Endodermal cell (in vitro differentiated cells): ENCODE measurements around the gene PIM1. TPM values are rescaled to one million over a fixed set of nuclear protein-coding genes. Genes with fewer than 3 reads are reported as not detected.

Source experiments
- DNase-seq: peaks from one replicate; pipeline ENCODE4 v3.0.0-alpha.2; 2017
- H3K27ac ChIP-seq: 2 replicates; pipeline ENCODE4 v1.5.1; 2013; ENCODE audit warnings: mild to moderate bottlenecking, low read depth, low read length, moderate library complexity
- H3K27me3 ChIP-seq: 2 replicates; pipeline ENCODE4 v1.6.1; 2013; ENCODE audit warnings: mild to moderate bottlenecking, low read length, moderate library complexity; ENCODE audit not compliant: insufficient read depth, control insufficient read depth, poor library complexity, severe bottlenecking
- H3K36me3 ChIP-seq: 2 replicates; pipeline ENCODE4 v1.7.0; 2013; ENCODE audit warnings: mild to moderate bottlenecking, low read length, moderate library complexity; ENCODE audit not compliant: control insufficient read depth, insufficient read depth
- H3K4me1 ChIP-seq: one replicate; pipeline ENCODE4 v1.7.0; 2013; ENCODE audit warnings: low read length; ENCODE audit not compliant: control insufficient read depth, insufficient read depth
- H3K4me3 ChIP-seq: 2 replicates; pipeline ENCODE4 v1.5.1; 2013; ENCODE audit warnings: mild to moderate bottlenecking, low read length, moderate library complexity
- H3K9ac ChIP-seq: 2 replicates; pipeline ENCODE4 v1.6.1; 2013; ENCODE audit warnings: mild to moderate bottlenecking, low read length, moderate library complexity; ENCODE audit not compliant: poor library complexity, severe bottlenecking; ENCODE audit errors: extremely low read depth
- H3K9me3 ChIP-seq: 2 replicates; pipeline ENCODE4 v1.6.1; 2013; ENCODE audit warnings: mild to moderate bottlenecking, low read length, moderate library complexity; ENCODE audit not compliant: control insufficient read depth
- H3K27ac Mint-ChIP-seq: 2 replicates; pipeline ENCODE4 v1.8.0; 2020; ENCODE audit warnings: mixed read lengths
- H3K27me3 Mint-ChIP-seq: 2 replicates; pipeline ENCODE4 v1.8.0; 2021; ENCODE audit warnings: mild to moderate bottlenecking, mixed read lengths; ENCODE audit not compliant: insufficient read depth
- H3K36me3 Mint-ChIP-seq: 2 replicates; pipeline ENCODE4 v1.8.0; 2020; ENCODE audit warnings: low read depth, mixed read lengths
- H3K4me1 Mint-ChIP-seq: 2 replicates; pipeline ENCODE4 v1.8.0; 2020; ENCODE audit warnings: mixed read lengths
- H3K4me3 Mint-ChIP-seq: 2 replicates; pipeline ENCODE4 v1.8.0; 2020; ENCODE audit warnings: mild to moderate bottlenecking, moderate library complexity, mixed read lengths
- H3K9me3 Mint-ChIP-seq: 2 replicates; pipeline ENCODE4 v1.8.0; 2020; ENCODE audit warnings: mild to moderate bottlenecking, mixed read lengths
- CTCF ChIP-seq: fragments of 200-600 bp; sonication (generic); conservative IDR thresholded peaks from 2 replicates; pipeline ENCODE4 v1.5.0; 2021; ENCODE audit warnings: antibody characterized with exemption, mild to moderate bottlenecking
- WGBS, 2 experiments: methylation state at CpG; one replicate each; pipeline versions ENCODE4 v1.1.5 to v1.1.7; 2013; ENCODE audit warnings: missing lambda C conversion rate in 2 of 2, mixed read lengths in 1 of 2; ENCODE audit not compliant: insufficient coverage in 1 of 2, insufficient read length in 1 of 2; 5-methylcytosine and 5-hydroxymethylcytosine counted together
- total RNA-seq, 2 donors: library from RNA; stranded (reverse); fragmentation: NEBNext Ultra II Directional in 1 of 2; extraction: Animal tissue kit (Norgen Biotek cat#: 25700) in 1 of 2; gene quantifications; 2 replicates in 1 of 2; 3 replicates in 1 of 2; pipeline ENCODE4 v1.2.1, GENCODE V29; 2021

PIM1 gene
- total RNA-seq, 2 donors from 2014 or later: 43.9 to 65.3 TPM

GRCh38 chr6:37168811-37169495 is 999 bp upstream of the PIM1 start:
- 0 to 1% methylated on average over 13 to 29 of the region's 29 CpGs for WGBS, 2 experiments
- peak overlapping the region; percentile 99 for H3K27ac ChIP-seq
- peaks cover 19% of the 10 kb centered on the region for H3K36me3 Mint-ChIP-seq
- H3K4me3 Mint-ChIP-seq: peak overlapping the region; percentile 91
- no peaks in the 10 kb centered on the region for H3K9me3 Mint-ChIP-seq
- no peaks in the 10 kb centered on the region for H3K27me3 Mint-ChIP-seq
- TF ChIP-seq CTCF: no peak
- H3K9ac ChIP-seq: peak overlapping the region; percentile 92
- H3K4me1 ChIP-seq: peaks cover 2% of the 10 kb centered on the region
- H3K9me3 ChIP-seq: no peaks in the 10 kb centered on the region
- peak overlapping the region; percentile 77 for H3K4me3 ChIP-seq
- peaks cover 23% of the 10 kb centered on the region for H3K4me1 Mint-ChIP-seq
- H3K27me3 ChIP-seq: no peaks in the 10 kb centered on the region
- H3K36me3 ChIP-seq: peaks cover 26% of the 10 kb centered on the region
- H3K27ac Mint-ChIP-seq: peak overlapping the region; percentile 99
- peak; percentile 87 for DNase-seq

GRCh38 chr6:37170273-37171200 is 585 bp downstream of the PIM1 start:
- Mint-ChIP-seq H3K27ac (peak overlapping the region; percentile 95), H3K9me3 (no peaks in the 10 kb centered on the region), H3K4me1 (peaks cover 31% of the 10 kb centered on the region), H3K27me3 (no peaks in the 10 kb centered on the region), H3K36me3 (peaks cover 33% of the 10 kb centered on the region), H3K4me3 (peak overlapping the region; percentile 91)
- Histone ChIP-seq H3K4me3 (peak overlapping the region; percentile 95), H3K36me3 (peaks cover 42% of the 10 kb centered on the region), H3K27me3 (no peaks in the 10 kb centered on the region), H3K27ac (peak overlapping the region; percentile 84), H3K9me3 (no peaks in the 10 kb centered on the region), H3K9ac (peak overlapping the region; percentile 86), H3K4me1 (peaks cover 2% of the 10 kb centered on the region)
- WGBS, 2 experiments: 0% methylated on average over 38 to 92 of the region's 92 CpGs
- peak; percentile 81 for DNase-seq
- peak; percentile 64 for TF ChIP-seq CTCF

- Histone ChIP-seq H3K9ac (peak overlapping the region; percentile 86), H3K4me3 (peak overlapping the region; percentile 95), H3K36me3 (peaks cover 47% of the 10 kb centered on the region), H3K27me3 (no peaks in the 10 kb centered on the region), H3K4me1 (peaks cover 2% of the 10 kb centered on the region), H3K27ac (peak overlapping the region; percentile 36), H3K9me3 (no peaks in the 10 kb centered on the region)
- Mint-ChIP-seq H3K9me3 (no peaks in the 10 kb centered on the region), H3K27me3 (no peaks in the 10 kb centered on the region), H3K4me1 (peaks cover 27% of the 10 kb centered on the region), H3K36me3 (peaks cover 33% of the 10 kb centered on the region), H3K4me3 (peak overlapping the region; percentile 91), H3K27ac (peak overlapping the region; percentile 95)
- no peak for TF ChIP-seq CTCF
- peak; percentile 67 for DNase-seq
- 1% methylated on average over 40 to 45 of the region's 45 CpGs for WGBS, 2 experiments
Observed at GRCh38 chr6:37171201-37171969, 1.4 kb downstream of the PIM1 start.
